HG02981 (cell line): ENCODE data around the gene MYOM1.

ENCODE experiments used
- ATAC-seq: cut with Tn5 transposase; IDR thresholded peaks from one replicate; pipeline ENCODE4 v1.9.1; 2021; ENCODE audit warnings: mild to moderate bottlenecking, moderate library complexity; ENCODE audit not compliant: unreplicated experiment

Gene MYOM1

DNA sequence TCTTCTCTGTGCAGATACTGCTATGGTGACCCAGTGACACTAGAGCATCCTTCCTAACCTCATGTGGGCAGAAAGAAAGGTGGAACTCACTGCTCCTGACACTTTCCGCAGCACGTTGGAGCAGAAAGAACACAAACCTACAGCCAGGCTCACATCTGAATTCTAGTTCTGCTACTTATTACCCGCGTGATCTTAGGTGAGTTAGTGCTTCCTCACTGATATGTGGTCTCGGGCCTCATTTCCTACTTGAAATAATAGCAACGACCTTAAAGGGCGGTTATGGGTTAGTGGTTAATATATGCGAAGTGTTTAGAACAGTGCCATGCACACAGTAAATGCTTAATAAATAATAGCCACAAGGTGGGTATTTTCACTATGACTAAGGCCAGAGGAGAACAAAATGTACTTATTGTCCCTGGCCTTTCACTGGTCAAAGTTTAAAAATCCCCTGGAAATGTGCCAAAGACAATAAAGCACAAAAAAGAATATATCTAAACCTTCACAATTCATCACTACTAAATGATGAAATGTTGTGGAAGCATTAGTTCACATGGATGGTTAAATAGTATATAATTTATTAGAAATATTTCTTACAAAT is 66.6 kb downstream of the MYOM1 start:
- ATAC-seq, result peak; percentile 84

GRCh38 chr18:3152294-3152693 is 67.5 kb downstream of the MYOM1 start:
- no peak for ATAC-seq

- ATAC-seq, result no peak
Observed at GRCh38 chr18:3151399-3152264, 68.1 kb downstream of the MYOM1 start.

- no peak for ATAC-seq
Observed at GRCh38 chr18:3150688-3151087, 69.1 kb downstream of the MYOM1 start.

DNA sequence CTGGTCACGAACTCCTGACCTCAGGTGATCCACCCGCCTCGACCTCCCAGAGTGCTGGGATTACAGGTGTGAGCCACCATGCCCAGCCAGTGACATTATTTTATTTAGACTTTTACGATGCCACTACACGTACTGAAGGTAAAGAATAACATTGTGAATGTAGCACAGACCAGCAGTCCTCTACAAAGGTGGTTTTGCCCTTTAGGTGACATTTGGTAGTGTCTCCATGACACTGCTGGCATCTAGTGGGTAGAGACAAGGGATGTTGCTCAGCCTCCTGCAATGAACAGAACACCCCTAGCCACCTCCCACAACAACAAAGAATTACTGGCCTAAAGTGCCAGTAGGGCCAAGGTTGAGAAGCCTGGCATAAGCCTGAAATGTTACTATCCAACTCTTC is 69.5 kb downstream of the MYOM1 start:
- ATAC-seq, result no peak

DNA sequence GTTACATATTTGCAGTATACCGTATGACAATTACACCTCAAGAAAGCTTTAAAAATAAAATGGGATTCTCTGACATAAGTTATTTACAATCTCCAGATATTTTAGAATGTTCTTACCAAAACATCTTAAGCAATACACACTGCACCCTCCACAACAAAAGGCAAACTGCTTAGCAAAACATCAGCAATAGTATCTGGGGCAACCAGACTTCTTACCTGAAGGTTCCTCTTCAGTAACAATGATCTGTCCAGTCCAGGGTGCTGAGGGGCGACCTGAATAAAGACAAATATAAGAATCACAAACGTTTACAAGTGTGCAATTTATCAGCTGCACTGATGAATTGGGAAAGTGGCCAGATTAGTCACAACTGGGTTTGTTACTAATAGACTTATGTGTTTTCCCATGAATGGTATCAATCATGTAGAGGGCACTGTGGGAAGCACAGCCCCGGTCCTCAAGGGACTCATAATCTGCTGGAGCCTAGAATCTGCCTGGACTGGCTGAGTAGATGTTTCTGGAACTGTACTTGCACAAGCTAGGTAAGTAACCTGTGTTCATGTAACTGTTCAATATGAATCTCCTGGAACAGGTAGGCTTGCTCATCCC is 70.7 kb downstream of the MYOM1 start:
- ATAC-seq, result no peak

- no peak for ATAC-seq
Observed at GRCh38 chr18:3147935-3148554, 71.7 kb downstream of the MYOM1 start.

- no peak for ATAC-seq
Observed at GRCh38 chr18:3140986-3141639, 78.7 kb downstream of the MYOM1 start.

- no peak for ATAC-seq
Observed at GRCh38 chr18:3140342-3140741, 79.4 kb downstream of the MYOM1 start.

DNA sequence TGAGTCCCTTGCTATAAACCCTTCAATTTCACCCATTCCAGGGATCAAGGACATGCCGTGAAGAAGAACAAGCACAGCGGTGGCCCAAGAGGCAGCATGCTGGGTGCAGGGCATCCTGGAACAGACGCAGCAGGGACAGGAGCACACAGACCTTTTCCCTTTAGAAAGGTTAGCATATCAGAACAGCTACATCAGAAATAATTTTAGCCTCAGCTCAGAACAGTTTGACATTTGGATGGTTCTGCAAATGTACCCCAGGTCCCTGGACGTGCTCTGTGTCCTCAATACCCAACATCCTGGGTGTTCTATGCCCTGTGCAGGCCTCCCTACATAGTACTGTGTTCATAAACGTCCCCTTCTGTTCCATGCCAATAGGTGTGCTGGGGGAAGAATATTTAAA is 80.4 kb downstream of the MYOM1 start:
- ATAC-seq, result no peak

DNA sequence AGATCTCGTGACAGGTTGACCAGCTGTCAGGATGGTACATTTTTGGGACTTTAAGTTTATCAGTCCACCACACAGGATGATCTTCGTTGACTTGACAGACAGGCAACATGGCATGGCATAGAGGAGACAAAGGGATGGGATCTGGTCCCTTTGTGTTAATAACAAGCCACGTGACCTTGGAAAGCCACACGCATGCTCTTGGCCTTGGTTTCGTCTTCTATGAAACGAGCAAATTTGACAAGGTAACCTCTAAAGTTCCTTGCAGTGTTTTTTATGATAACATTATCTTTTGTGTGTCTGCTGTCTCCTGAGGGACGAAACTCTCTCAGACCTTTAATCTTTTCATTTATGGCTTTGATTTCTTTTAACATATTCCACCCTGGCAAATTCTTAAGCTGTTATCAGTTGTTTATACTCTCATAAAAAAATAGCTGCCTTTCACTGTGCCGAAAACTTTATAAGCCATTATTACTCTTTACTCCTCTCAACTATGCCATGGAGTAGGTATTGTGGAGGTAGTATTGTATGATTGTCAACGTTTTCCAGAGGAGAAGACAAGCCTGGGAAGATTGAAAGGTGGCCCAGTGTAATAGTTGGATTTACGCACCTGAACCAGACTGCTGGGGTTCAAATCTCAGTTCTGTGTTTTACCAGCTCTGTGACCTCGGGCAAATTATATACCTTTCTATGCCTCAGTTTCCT is 81.3 kb downstream of the MYOM1 start:
- ATAC-seq, result no peak

GRCh38 chr18:3135536-3135935 is 84.2 kb downstream of the MYOM1 start:
- no peak for ATAC-seq

- no peak for ATAC-seq
Observed at GRCh38 chr18:3132700-3133099, 87.1 kb downstream of the MYOM1 start.

DNA sequence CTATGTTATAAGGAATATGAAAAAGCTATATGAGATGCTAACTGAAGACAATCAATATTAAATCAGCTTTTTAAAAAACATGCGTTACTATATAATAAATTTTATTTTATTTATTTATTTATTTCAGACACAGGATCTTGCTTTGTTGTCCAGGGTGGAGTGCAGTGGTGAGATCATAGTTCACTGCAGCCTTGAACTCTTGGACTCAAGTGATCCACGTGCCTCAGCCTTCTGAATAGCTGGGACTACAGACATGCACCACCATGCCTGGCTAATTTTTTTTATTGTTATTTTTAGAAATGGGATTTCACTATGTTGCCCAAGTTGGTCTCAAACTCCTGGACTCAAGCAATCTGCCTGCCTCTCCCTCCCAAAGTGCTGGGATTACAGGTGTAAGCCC is 89.4 kb downstream of the MYOM1 start:
- no peak for ATAC-seq

DNA sequence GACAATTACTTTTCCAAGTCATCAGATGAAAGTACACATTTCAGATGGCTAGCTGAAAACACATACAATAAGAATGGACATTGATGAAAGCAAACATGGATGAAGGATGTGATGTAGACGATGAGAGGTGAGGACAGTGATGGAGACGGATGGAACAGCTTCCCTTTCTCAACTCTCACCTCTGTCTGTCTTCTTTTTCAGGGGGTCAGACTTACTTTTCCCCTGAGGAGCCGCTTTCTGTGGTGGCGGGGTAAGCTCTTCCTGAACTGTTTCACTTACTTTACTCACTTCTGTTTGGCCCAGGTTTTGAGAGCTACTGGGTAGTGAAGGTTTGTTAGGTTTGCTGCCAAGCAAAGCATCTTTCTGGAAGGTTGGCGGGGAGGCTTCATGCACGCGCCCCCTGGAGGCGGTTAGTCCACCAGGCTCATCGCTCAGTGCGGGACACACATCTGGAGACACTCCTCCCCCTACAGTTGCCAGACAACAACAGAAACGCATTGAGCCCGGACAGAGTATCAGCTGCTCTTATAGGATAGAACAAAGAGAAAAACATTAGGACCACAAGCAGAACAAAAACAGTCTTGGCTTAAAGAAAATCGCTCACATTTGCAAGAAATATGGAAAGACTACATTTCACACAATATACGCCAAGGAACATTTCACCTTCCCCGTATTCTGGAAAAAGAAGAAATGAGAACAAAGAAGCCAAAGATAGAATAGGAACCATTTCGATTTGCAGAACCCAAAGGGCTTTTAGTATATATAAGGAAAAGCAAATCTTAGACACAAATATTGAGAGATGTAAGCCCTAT is 90.5 kb downstream of the MYOM1 start:
- peak; percentile 98 for ATAC-seq

GRCh38 chr18:3126457-3127097 is 93.2 kb downstream of the MYOM1 start:
- no peak for ATAC-seq

- ATAC-seq, result no peak
Observed at GRCh38 chr18:3124822-3125221, 94.9 kb downstream of the MYOM1 start.

GRCh38 chr18:3122851-3123250 is 96.9 kb downstream of the MYOM1 start:
- no peak for ATAC-seq

GRCh38 chr18:3121259-3121658 is 98.5 kb downstream of the MYOM1 start:
- no peak for ATAC-seq
